Left renal cortex interstitium (tissue), 4 donors: ENCODE results near the gene ENKUR. TPM values are rescaled to one million over a fixed set of nuclear protein-coding genes. Genes with fewer than 3 reads are reported as not detected.
"Not testable (repeated sequence)": the region's sequence is repeated elsewhere in the genome, so short reads cannot be mapped to it uniquely, and the experiment has no call there.

Experiments
- DNase-seq, 4 donors: peaks; one replicate each; pipeline ENCODE4 v3.0.0-alpha.2; 2013; ENCODE audit warnings: low read depth in 4 of 4, low spot score in 2 of 4, missing footprints in 1 of 4
- polyA plus RNA-seq, 4 donors: library from polyadenylated mRNA; unstranded; fragments of 120-200 nt; gene quantifications; one replicate each; pipeline ENCODE4 v1.2.1, GENCODE V29; 2013; ENCODE audit not compliant: insufficient read length in 4 of 4

ENKUR gene
- polyA plus RNA-seq, 4 donors, result 3.5 to 5.0 (median 4.5) TPM

GRCh38 chr10:25024528-25024927 lies 8.6 kb upstream of the ENKUR start:
- DNase-seq, result no peak

GRCh38 chr10:25023278-25023677 lies 7.3 kb upstream of the ENKUR start:
- DNase-seq, result no peak

- no peak for DNase-seq
Measured at GRCh38 chr10:25018703-25019102, 2.7 kb upstream of the ENKUR start.

GRCh38 chr10:25017661-25018060 lies 1.7 kb upstream of the ENKUR start:
- DNase-seq, result no peak

- peak in 1 of 4 donors; percentile 83 for DNase-seq
Measured at GRCh38 chr10:25017154-25017590, 1.2 kb upstream of the ENKUR start.

GRCh38 chr10:25016376-25017153 lies 607 bp upstream of the ENKUR start, which contains the start of gene THNSL1:
THNSL1 (plus strand) TSS chr10:25016612; CDS start chr10:25023224, 6,612 bp downstream.
- DNase-seq, result peak; percentile 93 to 98 (median 94)

GRCh38 chr10:25014579-25014978 lies 1.4 kb downstream of the ENKUR start:
- DNase-seq, result no peak

GRCh38 chr10:25011591-25011990 lies 4.4 kb downstream of the ENKUR start:
- DNase-seq, result not testable (repeated sequence)

- DNase-seq, result no peak
Measured at GRCh38 chr10:24998044-24998443, 17.9 kb downstream of the ENKUR start.

GRCh38 chr10:24995072-24995471 lies 20.9 kb downstream of the ENKUR start:
- no peak for DNase-seq

GRCh38 chr10:24993237-24993958 lies 22.6 kb downstream of the ENKUR start:
- no peak for DNase-seq

GRCh38 chr10:24992512-24993133 lies 23.3 kb downstream of the ENKUR start:
- no peak for DNase-seq

GRCh38 chr10:24991298-24991697 lies 24.7 kb downstream of the ENKUR start:
- no peak for DNase-seq

GRCh38 chr10:24989867-24990266 lies 26.1 kb downstream of the ENKUR start:
- no peak for DNase-seq

GRCh38 chr10:24988831-24989640 lies 26.9 kb downstream of the ENKUR start:
- no peak for DNase-seq

GRCh38 chr10:24984906-24985305 lies 31.1 kb downstream of the ENKUR start:
- DNase-seq, result no peak

- no peak for DNase-seq
Measured at GRCh38 chr10:24983946-24984345, 32.0 kb downstream of the ENKUR start.

GRCh38 chr10:24983130-24983529 lies 32.8 kb downstream of the ENKUR start:
- DNase-seq, result no peak

GRCh38 chr10:24982319-24983112 lies 33.4 kb downstream of the ENKUR start:
- DNase-seq, result no peak
